ENCODE data around the gene FSTL4. TPM values are rescaled to one million over a fixed set of nuclear protein-coding genes. Genes with fewer than 3 reads are reported as not detected.

FSTL4 gene
- total RNA-seq, 2 donors from 2014 or later: 0.32 to 0.89 TPM

GRCh38 chr5:133325864-133326263 is 286.5 kb downstream of the FSTL4 start:
- intact Hi-C loops (cut with DNase I): no loop called here
- TF ChIP-seq CTCF (IDR thresholded peaks at IDR 0.05): no peak
- Histone ChIP-seq H3K27me3 (no peaks in the 10 kb centered on the region), H3K4me1 (no peaks in the 10 kb centered on the region), H3K9me3 (no peaks in the 10 kb centered on the region), H3K4me3 (no peak overlapping the region), H3K36me3 (no peaks in the 10 kb centered on the region), H3K27ac (no peak overlapping the region), H3K9ac (ENCODE audit: low read depth in 2 of 2, low read length in 2 of 2) (no peak overlapping the region)
- DNase-seq: no peak

- no peak for TF ChIP-seq CTCF (IDR thresholded peaks at IDR 0.05)
- intact Hi-C loops (cut with DNase I): no loop called here
Observed at GRCh38 chr5:133324926-133325325, 287.4 kb downstream of the FSTL4 start.

GRCh38 chr5:133323494-133324457 is 288.6 kb downstream of the FSTL4 start:
- no peak for DNase-seq
- TF ChIP-seq CTCF (IDR thresholded peaks at IDR 0.05): no peak
- no peak overlapping the region for H3K4me3 ChIP-seq
- H3K36me3 ChIP-seq: no peaks in the 10 kb centered on the region
- no peaks in the 10 kb centered on the region for H3K9me3 ChIP-seq
- no peaks in the 10 kb centered on the region for H3K4me1 ChIP-seq
- no peak overlapping the region for H3K27ac ChIP-seq
- intact Hi-C loops (cut with DNase I): no loop called here
- no peaks in the 10 kb centered on the region for H3K27me3 ChIP-seq
- H3K9ac ChIP-seq (ENCODE audit: low read depth in 2 of 2, low read length in 2 of 2): no peak overlapping the region

More at GRCh38 chr5:133324926-133325325, 287.4 kb downstream of the FSTL4 start:
- H3K4me1 ChIP-seq: no peaks in the 10 kb centered on the region
- no peak overlapping the region for H3K27ac ChIP-seq
- H3K36me3 ChIP-seq: no peaks in the 10 kb centered on the region
- H3K9me3 ChIP-seq: no peaks in the 10 kb centered on the region
- no peaks in the 10 kb centered on the region for H3K27me3 ChIP-seq
- no peak overlapping the region for H3K4me3 ChIP-seq
- DNase-seq: no peak
- no peak overlapping the region for H3K9ac ChIP-seq (ENCODE audit: low read depth in 2 of 2, low read length in 2 of 2)

- no peaks in the 10 kb centered on the region for H3K4me1 ChIP-seq
- no peak for DNase-seq
- H3K36me3 ChIP-seq: no peaks in the 10 kb centered on the region
- intact Hi-C loops (cut with DNase I): no loop called here
- H3K9ac ChIP-seq (ENCODE audit: low read depth in 2 of 2, low read length in 2 of 2): no peak overlapping the region
- no peak overlapping the region for H3K4me3 ChIP-seq
- no peaks in the 10 kb centered on the region for H3K9me3 ChIP-seq
- TF ChIP-seq CTCF (IDR thresholded peaks at IDR 0.05): no peak
- H3K27me3 ChIP-seq: no peaks in the 10 kb centered on the region
- no peak overlapping the region for H3K27ac ChIP-seq
Observed at GRCh38 chr5:133322743-133323142, 289.6 kb downstream of the FSTL4 start.

- Histone ChIP-seq H3K9me3 (no peaks in the 10 kb centered on the region), H3K27me3 (no peaks in the 10 kb centered on the region), H3K36me3 (no peaks in the 10 kb centered on the region), H3K9ac (ENCODE audit: low read depth in 2 of 2, low read length in 2 of 2) (no peak overlapping the region), H3K27ac (no peak overlapping the region), H3K4me3 (no peak overlapping the region), H3K4me1 (no peaks in the 10 kb centered on the region)
- no peak for DNase-seq
- no peak for TF ChIP-seq CTCF (IDR thresholded peaks at IDR 0.05)
- intact Hi-C loops (cut with DNase I): no loop called here
Observed at GRCh38 chr5:133321833-133322420, 290.4 kb downstream of the FSTL4 start.

Measured in colonic mucosa (tissue), 4 donors.